GM21717 (cell line): ENCODE measurements around the gene ARHGEF6.

Source experiments
- ATAC-seq: cut with Tn5 transposase; IDR thresholded peaks from one replicate; pipeline ENCODE4 v1.9.1; 2021; ENCODE audit warnings: mild to moderate bottlenecking, moderate library complexity; ENCODE audit not compliant: unreplicated experiment

Gene ARHGEF6

DNA sequence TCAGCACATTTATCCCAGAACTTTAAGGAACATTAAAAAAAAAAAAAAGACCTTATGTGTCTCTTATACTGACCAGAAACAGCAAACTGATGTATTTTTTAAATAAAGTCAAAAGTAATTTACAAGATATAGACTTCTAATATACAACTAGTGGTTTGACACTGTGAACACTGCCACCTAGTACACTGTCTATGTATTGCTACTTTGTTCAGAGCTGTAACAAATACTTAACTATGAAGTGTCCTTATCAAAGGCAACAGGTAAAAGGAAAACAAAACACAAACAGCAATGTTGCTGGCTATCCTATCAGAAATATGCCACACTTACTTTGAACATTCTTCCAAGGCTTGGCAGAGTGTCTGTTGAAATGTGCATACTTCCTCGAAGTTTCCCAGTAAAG, 72.4 kb downstream of the ARHGEF6 start:
- no peak for ATAC-seq

DNA sequence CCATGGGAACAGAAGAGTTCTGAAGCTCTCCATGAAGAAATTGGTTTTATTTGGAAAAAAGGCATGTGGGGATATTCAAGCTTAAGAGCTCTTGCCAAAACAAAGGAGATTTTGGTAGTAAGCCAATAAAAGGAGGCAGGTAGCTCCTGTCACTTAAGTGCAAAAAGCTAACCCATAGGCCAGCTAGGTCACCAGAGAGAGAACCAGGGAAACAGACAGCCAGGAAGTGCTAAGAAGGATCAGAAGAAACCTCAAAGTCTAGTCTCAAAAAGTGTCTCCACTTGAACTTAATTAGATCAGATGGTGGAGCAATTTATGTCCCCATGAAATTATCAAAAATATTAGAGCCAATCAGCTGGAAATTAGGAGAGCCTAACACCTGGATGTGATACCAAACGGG, 83.6 kb downstream of the ARHGEF6 start:
- ATAC-seq, result no peak

DNA sequence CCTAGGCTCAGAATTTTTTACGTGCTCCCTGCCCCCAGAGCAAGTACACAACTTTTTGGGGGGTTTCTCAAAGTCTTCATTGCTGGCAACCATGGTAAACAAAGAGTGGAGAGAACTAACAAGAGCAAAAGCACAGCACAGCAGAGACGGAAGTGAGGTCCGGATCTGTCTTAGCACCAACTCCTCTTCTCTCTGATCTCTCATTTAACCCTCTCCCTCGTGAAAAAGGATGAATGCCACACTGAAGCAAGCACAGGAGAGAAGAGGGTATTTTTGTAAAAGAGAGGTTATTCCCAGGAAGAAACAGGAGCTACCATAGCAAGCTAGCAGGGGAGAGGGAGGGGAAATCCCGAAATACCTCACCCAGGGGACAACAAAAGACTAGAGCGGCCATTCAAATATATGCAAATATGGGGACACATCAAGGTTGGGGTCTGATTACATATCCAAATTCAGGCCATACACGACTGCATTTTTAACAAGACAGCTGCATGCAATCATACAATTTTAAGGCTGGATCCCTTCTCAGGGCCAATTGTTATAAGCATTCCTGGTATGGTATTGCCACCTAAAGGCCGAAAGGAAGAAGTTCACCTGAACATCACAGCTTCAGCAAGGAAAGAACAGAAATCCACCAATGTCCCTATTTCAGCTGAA, 86.2 kb downstream of the ARHGEF6 start:
- peak; percentile 65 for ATAC-seq

DNA sequence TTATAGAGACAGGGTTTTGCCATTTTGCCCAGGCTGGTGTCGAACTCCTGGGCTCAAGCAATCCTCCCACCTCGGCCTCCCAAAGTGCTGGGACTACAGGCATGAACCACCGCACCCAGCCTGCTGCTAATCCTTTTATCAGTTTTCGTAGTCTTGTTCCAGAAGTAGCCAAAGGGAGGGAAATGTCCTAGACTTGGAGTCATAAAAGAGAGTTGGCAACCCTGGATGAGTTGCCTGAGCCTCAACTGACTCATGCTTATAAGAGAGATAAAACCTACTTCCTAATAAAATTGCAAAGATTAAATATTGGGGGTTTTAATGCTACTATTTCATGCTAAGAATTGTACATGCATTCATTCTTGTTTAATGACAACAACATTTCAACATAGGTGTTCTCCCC, 88.5 kb downstream of the ARHGEF6 start:
- no peak for ATAC-seq

DNA sequence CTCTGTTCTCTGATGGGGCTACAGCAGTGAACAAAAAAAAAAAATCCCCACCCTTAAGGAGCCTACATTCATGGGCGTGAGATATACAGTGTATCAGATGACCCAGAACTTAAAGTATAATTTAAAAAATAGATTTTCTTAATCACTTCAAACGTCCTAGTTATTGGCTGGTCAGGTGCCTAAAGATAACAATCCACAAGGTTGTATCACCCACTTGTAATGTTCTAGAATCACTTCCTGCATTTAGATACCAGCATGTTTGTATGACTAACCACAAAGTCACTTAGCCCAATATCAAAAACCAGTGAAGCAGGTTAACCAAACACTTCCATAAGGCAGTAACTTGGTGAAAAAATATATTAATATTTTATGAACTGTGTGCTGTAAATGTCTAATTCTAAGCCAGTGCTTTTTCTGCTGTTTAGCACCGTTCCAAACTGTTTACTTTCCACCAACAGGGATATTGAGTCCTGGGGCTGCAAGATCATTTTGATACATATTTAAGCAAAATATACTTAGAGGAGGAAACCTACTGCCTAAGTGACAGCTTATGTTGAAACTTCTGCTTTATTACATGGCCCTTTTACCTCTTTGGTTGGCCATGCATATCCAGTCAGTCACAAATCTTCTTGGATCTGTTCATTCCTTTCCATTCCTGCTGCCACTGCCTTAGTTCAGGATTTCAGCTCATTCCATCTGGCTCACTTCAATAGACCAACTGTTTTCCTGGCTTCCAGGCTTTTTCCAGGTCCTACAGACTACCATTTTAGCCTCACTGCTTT, 89.5 kb downstream of the ARHGEF6 start:
- ATAC-seq, result no peak

DNA sequence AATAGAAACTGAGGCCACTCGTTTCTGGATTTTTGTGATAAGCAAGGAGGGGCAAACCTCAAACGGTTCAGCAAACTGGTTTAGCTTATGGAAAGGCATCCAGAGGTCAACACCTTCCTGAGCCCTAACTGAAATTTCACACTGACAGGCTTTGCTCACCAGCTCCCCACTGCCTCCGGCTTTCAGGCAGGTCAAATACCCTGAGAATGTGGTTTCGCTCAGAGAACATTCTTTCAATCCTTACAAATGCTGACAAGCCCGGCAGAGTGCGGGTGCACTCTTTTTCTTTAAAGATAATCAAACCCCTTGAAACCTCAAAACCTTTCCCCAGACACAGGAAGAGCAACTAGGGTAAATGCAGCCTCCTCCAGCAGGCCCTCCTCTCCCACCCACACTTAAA, 91.3 kb downstream of the ARHGEF6 start:
- no peak for ATAC-seq

DNA sequence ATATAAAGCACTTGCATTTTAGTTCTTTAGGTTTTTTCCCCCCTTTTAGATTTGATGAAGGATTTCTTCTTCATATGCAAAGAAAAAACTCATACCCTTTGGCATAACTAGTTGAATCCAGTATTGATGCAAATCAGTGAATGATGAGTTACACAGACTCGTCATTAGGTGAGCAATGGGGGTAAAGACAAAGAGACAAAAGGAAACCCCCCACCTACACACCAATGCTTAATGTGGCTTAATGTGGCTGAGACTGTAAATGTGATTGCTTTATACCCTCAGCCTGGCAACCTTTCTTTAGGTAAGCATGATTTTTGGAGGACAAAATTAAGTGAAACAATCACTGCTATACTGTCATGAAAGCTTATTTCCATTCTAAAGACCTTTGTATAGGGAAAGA, 93.3 kb downstream of the ARHGEF6 start:
- ATAC-seq, result no peak

DNA sequence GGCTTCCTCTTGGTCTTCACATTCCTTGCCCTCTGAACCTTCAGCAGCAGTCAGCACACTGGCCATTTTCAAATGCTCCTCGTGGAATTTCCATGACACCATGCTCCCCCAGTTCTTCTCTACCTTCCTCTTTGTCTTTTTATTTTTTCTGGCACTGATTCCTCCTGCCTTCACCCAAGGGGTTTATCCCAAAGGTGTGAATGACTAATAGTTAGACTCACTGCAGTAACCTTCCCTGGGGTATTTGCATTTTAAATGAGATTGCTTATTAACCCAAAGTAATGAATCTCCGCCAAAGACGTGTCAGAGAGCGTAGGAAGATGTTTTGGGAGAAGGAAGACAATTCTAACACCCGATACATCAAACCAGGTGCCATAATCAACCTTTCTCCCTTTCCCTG, 96.6 kb downstream of the ARHGEF6 start:
- ATAC-seq, result no peak

DNA sequence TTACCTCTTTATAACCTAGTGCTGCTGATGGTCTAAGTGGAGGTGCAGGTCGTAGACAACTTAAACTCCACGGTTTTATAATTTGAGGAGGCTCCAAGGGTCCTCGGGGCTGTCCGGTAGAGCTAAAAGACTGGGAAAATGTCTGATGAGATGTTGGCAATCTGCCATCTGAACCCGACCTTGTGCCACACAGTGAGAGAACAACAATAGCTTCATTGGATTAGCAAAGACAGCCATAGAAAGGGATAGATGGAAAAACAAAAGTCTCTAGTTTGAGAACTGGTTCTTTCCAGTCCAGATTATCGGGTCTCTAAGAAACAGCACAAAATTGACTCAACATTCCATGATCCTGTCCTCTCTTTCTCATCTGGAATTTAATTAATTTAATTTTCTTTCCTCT, 101.2 kb downstream of the ARHGEF6 start:
- no peak for ATAC-seq

DNA sequence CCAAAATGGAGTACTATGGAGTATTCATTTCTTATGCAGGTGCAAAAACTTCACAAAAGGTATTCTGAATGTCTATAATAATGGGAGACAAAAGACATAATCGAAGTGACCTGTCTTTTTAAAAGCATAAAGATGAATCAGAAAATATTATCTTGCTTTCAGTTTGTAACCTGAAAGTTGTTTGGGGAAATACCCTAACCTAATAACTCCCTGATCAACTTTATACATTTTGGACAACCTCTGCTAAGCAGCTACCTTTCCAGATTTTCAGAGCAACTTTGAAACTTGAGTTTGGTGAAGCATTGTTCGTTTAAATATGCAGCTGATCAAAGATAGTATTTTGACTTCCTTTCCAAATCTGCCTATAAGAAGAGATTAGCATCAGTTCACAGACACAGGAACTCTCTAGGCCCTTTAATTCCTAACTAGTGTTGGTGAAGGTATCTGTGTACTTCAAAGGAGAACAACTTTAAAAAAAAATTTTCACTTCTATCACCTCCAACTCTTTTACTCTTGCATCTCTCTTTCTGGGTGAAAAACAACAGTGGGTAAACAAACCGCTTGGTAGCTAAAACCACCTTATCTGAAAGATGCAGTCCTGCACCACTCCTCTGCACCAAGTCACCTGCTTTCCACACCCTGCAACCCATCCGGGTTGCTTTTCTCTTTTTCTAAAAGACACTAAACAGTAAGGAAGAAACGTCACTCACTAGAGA, 106.3 kb downstream of the ARHGEF6 start:
- no peak for ATAC-seq

DNA sequence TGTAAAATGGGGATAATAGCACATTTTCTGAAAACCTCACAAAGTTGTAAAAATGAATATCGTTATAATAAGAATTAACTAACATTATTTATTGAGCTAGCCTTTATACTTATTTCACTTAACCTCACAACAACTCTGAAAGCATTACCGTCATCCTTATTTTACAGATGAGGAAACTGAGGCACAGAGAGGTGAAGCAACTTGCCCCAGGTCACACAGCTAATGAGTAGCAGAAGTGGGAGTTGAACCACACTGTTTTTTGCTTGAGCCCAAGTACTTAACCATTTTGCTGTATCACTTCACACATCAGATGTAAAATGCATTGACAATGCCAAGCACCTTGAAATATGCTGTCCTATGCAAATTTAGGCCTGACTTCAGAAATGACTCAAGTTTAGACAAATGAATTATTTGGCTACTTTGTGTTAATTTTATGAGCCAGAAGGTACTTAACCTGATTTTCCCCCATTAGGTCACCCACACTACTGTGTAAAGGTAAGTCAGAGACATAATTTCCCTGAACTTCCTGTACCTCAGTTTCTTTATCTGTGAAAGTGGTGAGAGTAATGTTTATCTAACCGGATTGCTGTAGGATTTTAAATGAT, 109.6 kb downstream of the ARHGEF6 start:
- ATAC-seq, result peak; percentile 29

DNA sequence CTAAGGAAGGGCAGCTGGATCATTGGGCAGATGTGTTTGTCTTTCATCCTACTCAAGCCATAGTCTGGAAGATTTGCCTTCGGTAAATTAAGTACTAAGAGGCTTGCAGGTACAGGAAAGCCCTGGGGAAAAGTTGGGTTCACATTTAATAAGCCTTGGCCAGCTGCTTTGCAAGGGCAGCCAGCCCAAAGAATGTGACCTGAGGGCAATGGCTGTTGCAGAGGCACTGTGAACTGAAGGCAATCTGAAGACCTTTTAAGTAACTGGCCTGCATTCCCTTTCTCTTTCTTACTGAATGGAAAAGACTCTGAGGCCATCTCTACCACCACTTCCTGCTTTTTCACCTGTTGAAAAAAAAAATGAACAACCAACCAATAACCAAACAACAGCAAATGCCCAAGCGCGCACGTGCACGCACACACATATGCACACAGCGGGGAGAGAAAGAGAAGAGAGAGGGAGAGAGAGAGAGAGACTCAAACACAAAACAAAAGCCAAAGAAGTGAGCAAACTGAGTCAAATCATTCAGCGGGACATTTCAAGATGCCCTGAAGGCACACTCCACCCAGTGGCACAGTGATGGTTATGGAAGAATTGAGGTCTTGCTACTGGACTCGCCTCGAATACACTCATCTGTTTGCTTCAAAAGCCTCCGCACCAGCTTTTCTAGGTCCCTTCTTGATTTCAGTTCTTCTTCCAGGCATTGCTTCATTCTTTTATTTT, 113.1 kb downstream of the ARHGEF6 start:
- no peak for ATAC-seq

DNA sequence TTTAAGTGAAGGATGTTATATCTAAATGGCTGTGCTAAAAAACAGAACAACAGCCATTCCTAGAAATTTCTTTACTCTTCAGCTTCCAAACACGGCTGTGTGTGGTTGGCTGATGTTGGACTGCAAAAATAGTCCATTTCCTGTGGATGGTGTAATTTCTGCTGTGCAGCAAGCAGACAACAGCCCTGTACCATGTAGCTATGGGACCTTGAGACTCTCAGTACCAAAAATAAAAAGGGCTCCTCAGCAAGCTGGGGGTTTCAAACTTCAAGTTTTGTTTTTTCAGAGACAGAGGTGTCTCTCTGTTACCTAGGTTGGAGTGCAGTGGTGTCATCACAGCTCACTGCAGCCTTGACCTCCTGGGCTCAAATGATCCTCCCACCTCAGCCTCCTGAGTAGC, 114.6 kb downstream of the ARHGEF6 start:
- ATAC-seq, result peak; percentile 51

DNA sequence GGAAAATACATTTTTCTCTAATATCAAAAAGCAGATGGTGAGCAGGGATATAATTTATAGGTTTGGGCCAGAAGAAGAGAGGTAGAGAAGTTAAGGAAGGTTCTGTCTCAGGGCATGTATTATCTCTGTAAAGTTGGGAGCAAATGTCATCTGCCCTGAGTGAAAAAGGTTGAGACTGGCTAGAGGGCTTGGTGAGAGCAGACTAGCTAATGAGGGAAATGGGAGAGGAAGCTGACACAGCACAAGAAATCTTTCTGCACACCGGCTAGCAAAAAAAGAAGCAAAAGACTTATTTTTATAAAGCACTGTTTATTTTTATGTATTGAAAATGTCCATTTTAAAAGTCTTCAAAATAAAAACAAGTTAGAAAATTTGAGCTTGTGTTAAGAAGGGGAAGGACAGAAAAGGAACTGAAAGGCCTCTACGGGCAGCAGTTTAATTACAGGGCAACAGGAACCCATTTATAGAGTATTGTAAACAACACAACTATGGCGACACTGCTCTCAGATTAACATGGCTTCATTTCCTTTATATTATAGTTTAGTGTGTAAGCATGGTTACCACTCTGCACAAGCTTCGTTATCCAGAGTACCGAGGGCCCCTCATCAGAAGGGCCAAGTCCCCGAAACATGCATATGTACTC, 115.4 kb downstream of the ARHGEF6 start:
- ATAC-seq, result peak; percentile 73

DNA sequence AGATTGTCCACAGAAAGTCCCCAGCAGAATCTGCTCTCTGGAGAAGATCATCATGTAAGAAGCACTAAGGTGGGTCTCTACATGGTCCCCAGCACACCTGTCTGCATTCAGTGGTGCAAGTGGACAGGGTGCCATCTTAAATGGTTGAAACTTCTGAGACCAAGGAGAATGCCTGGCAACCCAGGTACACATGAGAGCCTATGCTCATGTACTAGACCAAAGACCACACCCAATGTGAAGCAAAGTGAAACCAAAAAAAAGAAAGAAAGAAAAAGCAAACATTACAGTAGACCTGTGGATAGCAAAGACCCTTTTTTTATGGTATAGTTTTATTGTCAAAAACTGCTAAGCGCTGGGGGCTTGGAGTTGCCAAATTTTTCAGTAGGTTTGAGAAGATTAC, 117.8 kb downstream of the ARHGEF6 start:
- no peak for ATAC-seq

DNA sequence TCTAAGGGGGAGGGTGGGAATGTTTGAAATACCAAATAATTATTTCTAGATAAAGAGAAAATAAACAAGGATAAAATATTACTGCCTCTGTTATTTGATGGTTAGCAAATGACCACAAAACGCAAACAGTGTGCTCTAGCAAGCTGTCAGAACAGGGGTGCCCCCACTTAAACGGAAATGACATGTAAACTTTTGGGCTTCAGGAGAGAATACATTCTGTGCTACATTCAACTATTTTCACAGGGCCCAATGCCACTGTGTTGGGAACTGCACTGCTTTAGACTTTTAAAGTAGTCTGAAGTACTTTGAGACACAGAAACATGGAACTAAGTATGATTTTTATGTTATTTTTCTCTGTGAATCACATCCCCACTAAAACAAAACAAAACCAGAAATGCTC, 118.6 kb downstream of the ARHGEF6 start:
- no peak for ATAC-seq

DNA sequence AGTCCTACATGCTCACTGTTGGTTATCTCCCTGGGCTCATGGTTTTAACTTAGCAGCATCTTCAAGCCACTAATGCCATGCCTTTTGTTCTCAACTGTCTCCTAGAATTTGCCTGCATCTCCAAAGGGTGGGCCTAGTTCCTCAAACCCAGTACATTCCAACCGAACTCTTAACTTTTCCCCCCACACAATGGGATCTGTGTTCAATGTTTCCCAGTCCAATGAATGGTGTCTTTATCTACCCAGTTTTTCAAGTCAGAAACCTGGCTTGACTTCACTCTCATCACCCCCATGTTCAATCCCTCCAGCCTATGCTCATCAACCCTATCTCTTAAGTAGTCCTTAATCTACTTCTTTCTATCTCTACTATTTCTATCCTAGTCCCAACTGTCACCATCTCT, 119.8 kb downstream of the ARHGEF6 start:
- no peak for ATAC-seq

DNA sequence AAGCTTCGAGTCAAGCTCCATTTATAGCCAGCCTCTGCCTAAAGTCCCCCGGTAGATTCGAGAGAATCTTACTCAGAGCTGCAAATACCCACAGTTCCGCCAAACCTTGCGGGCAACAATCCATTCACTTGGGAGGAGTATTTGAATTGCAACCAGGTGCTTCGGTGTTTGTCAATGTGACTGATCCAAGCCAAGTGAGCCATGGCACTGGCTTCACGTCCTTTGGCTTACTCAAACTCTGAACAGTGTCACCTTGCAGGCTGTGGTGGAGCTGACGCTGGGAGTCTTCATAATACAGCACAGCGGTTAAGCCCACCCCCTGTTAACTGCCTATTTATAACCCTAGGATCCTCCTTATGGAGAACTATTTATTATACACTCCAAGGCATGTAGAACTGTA, 121.6 kb downstream of the ARHGEF6 start:
- ATAC-seq, result no peak

DNA sequence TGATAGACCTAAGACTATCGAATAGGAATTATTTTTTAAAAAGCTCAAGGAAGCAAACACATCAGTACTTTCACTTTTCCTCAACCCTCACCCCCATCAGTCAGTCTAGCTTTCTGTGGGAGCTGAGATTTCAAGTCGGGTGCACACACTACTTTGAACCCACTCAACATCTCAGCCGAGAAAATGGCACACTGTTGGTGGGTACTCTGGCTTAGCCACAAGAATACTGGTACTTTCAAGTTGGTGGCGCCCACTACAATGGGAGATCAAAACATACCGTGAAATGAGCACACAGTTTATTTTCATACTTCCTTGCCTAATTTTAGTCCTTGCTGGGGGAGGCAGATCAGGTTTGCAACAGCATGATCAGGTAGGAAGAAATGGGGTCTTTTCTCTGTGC, 122.6 kb downstream of the ARHGEF6 start:
- no peak for ATAC-seq

DNA sequence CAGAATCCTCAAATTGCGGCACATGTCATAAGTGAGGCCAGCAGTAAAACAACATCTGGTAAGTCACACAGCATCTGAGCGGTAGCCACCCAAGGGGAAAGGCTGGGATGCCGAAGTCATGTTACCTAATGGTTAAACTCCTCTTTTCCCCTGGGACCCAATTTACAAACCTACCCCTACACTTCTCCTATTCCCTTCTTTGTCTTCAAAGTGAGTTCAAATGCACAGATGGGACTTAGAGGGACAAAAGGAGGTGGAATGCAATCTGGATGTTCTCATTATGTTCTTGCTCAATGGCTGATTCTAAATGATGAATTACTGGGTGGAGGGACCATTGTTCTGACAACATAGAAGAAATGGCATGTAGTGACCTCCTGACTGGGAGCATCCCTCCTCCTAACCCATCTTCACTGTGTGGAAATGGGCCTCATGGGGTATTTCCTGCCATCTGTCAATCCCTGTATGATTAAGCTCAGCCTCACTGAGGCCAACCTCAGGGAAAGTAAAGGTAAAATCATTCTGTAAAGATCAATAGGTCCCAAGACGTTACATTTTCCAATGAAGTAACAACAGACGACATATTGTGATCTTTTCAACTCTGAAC, 124.3 kb downstream of the ARHGEF6 start:
- ATAC-seq, result no peak
